K562 (cell line): Measurements from ENCODE around the gene PRODH. TPM values are rescaled to one million over a fixed set of nuclear protein-coding genes. Genes with fewer than 3 reads are reported as not detected.
A peak's percentile ranks its signal among the peaks of the same experiment; 100 is the strongest.
"Not testable (repeated sequence)": the region's sequence is repeated elsewhere in the genome, so short reads cannot be mapped to it uniquely, and the experiment has no call there.

Experiments used
- ATAC-seq: fragments of 200-7000 bp; cut with Tn5 transposase; 3 replicates; pipeline ENCODE4 v1.9.1; 2020; ENCODE audit warnings: moderate library complexity
- BruUV-seq: library from RNA; stranded (reverse); fragments of 400-500 nt; replicated peaks from 2 replicates; lab custom pipeline; 2021; lab: Mats Ljungman, UMichigan
- CTCF ChIA-PET: fragments of 300-600 bp; formaldehyde crosslinking; extraction: SDS; loops from one replicate; lab custom pipeline; 2021; ENCODE audit warnings: low intra/inter-chr PET ratio; lab: Yijun Ruan, JAX
- POLR2A ChIA-PET: fragments of 300-600, 350-650 bp; sonication (Branson Sonifier 250); formaldehyde crosslinking; extraction: SDS; loops from one replicate; lab custom pipeline; 2021; ENCODE audit warnings: antibody characterized with exemption, inconsistent platforms; lab: Yijun Ruan, JAX
- DNase-seq, 4 experiments: peaks; one replicate each; pipeline versions ENCODE4 v3.0.0 to v3.0.0-alpha.2; 2011 to 2018; ENCODE audit warnings: low spot score in 3 of 4, mixed read lengths in 3 of 4; ENCODE audit errors: extremely low read depth in 1 of 4
- FAIRE-seq: peaks from 2 replicates; lab custom pipeline; 2011; peaks lifted over from hg19 to GRCh38; lab: Jason Lieb, UNC
- H2AFZ ChIP-seq: 2 replicates; pipeline ENCODE4 v1.6.0; 2011; ENCODE audit warnings: low read depth, low read length, control low read depth, inconsistent platforms
- H3K27ac ChIP-seq: fragments of 200-600 bp; 3 replicates; pipeline ENCODE4 v1.8.0; 2011; ENCODE audit warnings: low read depth, mild to moderate bottlenecking, control low read depth, inconsistent platforms, low read length, moderate library complexity, mixed read lengths; ENCODE audit errors: extremely low read depth
- H3K27me3 ChIP-seq, 2 experiments: fragments of 300-600 bp in 1 of 2; 2 replicates in 1 of 2; 3 replicates in 1 of 2; pipeline versions ENCODE4 v1.6.0 to v1.8.0; 2011; ENCODE audit warnings: inconsistent platforms in 2 of 2, low read length in 2 of 2, mild to moderate bottlenecking in 1 of 2, mixed read lengths in 1 of 2, moderate library complexity in 1 of 2; ENCODE audit not compliant: control insufficient read depth in 2 of 2, insufficient read depth in 2 of 2
- H3K36me3 ChIP-seq: fragments of 300-600 bp; 3 replicates; pipeline ENCODE4 v1.8.0; 2011; ENCODE audit warnings: mild to moderate bottlenecking, low read length, inconsistent platforms; ENCODE audit not compliant: control insufficient read depth, insufficient read depth
- H3K4me1 ChIP-seq, 2 experiments: fragments of 200-600 bp in 1 of 2; replicated peaks in 1 of 2; 2 replicates in 1 of 2; 3 replicates in 1 of 2; pipeline versions ENCODE4 v1.5.1 to v1.8.0; 2011; ENCODE audit warnings: inconsistent platforms in 2 of 2, low read length in 2 of 2, mild to moderate bottlenecking in 1 of 2, mixed read lengths in 1 of 2, moderate library complexity in 1 of 2; ENCODE audit not compliant: control insufficient read depth in 2 of 2, insufficient read depth in 2 of 2
- H3K4me2 ChIP-seq: 2 replicates; pipeline ENCODE4 v1.6.1; 2011; ENCODE audit warnings: low read length, control low read depth, inconsistent platforms, mixed read lengths; ENCODE audit not compliant: insufficient read depth
- H3K4me3 ChIP-seq: fragments of 200-600 bp; sonication (generic), shearing (Covaris generic); 2 replicates; pipeline ENCODE4 v1.5.1; 2016; ENCODE audit warnings: control low read depth, inconsistent platforms
- H3K79me2 ChIP-seq: fragments of 200-600 bp; 3 replicates; pipeline ENCODE4 v1.8.0; 2011; ENCODE audit warnings: low read length, inconsistent platforms; ENCODE audit not compliant: control insufficient read depth, insufficient read depth
- H3K9ac ChIP-seq, 2 experiments: 2 replicates each; pipeline versions ENCODE4 v1.6.0 to v1.6.1; 2011; ENCODE audit warnings: low read depth in 2 of 2, low read length in 2 of 2, control low read depth in 1 of 2, inconsistent platforms in 1 of 2, mild to moderate bottlenecking in 1 of 2, mixed read lengths in 1 of 2; ENCODE audit not compliant: insufficient read depth in 1 of 2
- H3K9me1 ChIP-seq: one replicate; pipeline ENCODE4 v1.6.0; 2011; ENCODE audit warnings: inconsistent platforms, mild to moderate bottlenecking, low read length, moderate library complexity; ENCODE audit not compliant: control insufficient read depth, insufficient read depth
- H3K9me3 ChIP-seq: replicated peaks from 2 replicates; pipeline ENCODE4 v1.5.1; 2011; ENCODE audit warnings: low read depth, low read length, inconsistent platforms; ENCODE audit not compliant: control insufficient read depth, insufficient read depth
- H4K20me1 ChIP-seq: replicated peaks from 2 replicates; pipeline ENCODE4 v1.6.1; 2011; ENCODE audit warnings: low read length, inconsistent platforms, mixed read lengths; ENCODE audit not compliant: control insufficient read depth, insufficient read depth
- WGBS: fragments of 100-300 bp; shearing (Covaris generic); methylation state at CpG from one replicate; pipeline ENCODE4 v1.1.6; 2016; ENCODE audit warnings: low coverage, mixed read lengths; ENCODE audit not compliant: insufficient coverage; ENCODE audit errors: missing lambda C conversion rate; 5-methylcytosine and 5-hydroxymethylcytosine counted together
- in situ Hi-C: fragments of 300-500 bp; cut with MboI; formaldehyde crosslinking; loops from 4 replicates; pipeline ENCODE4 v1.15.0; 2018; ENCODE audit warnings: inconsistent platforms, mixed read lengths
- intact Hi-C: fragments of 100-400 bp; cut with micrococcal nuclease; formaldehyde crosslinking; loops from 2 replicates; pipeline ENCODE4 v1.14.2; 2022
- polyA plus RNA-seq, 8 experiments: library from polyadenylated mRNA; depleted of rRNA in 4 of 8; stranded (reverse) in 5 of 8; unstranded in 3 of 8; fragments of >200 nt; fragmentation: Nextera tagmentation in 2 of 8; fragmentation: Illumina TruSeq in 1 of 8; extraction: Ambion mirVana in 2 of 8; extraction: Trizol in 1 of 8; gene quantifications; 2 replicates each; pipeline versions ENCODE4 v1.2.1 to v1.2.3, GENCODE V29; 2011 to 2014; ENCODE audit warnings: inconsistent platforms in 1 of 8, missing spikeins in 1 of 8
- total RNA-seq, 7 experiments: library from RNA; depleted of rRNA in 6 of 7; stranded (reverse); fragments of >200 nt in 6 of 7; fragmentation: Illumina TruSeq in 2 of 7; extraction: Trizol in 2 of 7; gene quantifications; 2 replicates each; pipeline versions ENCODE4 v1.2.1 to v1.2.3, GENCODE V29; 2011 to 2021; ENCODE audit warnings: low replicate concordance in 1 of 7

Gene PRODH
- total and polyA plus RNA-seq, 9 of the 15 experiments (the other 6 are each of a cell fraction or from before 2014, with no cell fraction given): 0.07 to 0.11 TPM; not detected in 7

- H3K27me3 ChIP-seq, CTCF ChIA-PET, H3K27ac ChIP-seq, H3K9me3 ChIP-seq, H3K9me1 ChIP-seq, H2AFZ ChIP-seq, H3K79me2 ChIP-seq, H4K20me1 ChIP-seq, H3K4me2 ChIP-seq, BruUV-seq, POLR2A ChIA-PET, H3K4me1 ChIP-seq, DNase-seq, H3K36me3 ChIP-seq, H3K4me3 ChIP-seq, intact Hi-C loops, H3K9ac ChIP-seq, in situ Hi-C loops: not testable (repeated sequence)
- FAIRE-seq (peak; percentile 64), ATAC-seq (peak; percentile 81)
- WGBS: no CpG with 5 or more reads among the region's 10 CpGs
Observed at GRCh38 chr22:18912264-18912946, 23.7 kb downstream of the PRODH start.

- H4K20me1 ChIP-seq, H3K4me1 ChIP-seq, H3K9ac ChIP-seq, POLR2A ChIA-PET, CTCF ChIA-PET, H2AFZ ChIP-seq, in situ Hi-C loops, H3K27me3 ChIP-seq, ATAC-seq, H3K4me2 ChIP-seq, H3K36me3 ChIP-seq, H3K79me2 ChIP-seq, intact Hi-C loops, FAIRE-seq, BruUV-seq, H3K27ac ChIP-seq, H3K4me3 ChIP-seq, H3K9me3 ChIP-seq, DNase-seq, H3K9me1 ChIP-seq: not testable (repeated sequence)
- WGBS: no CpG with 5 or more reads among the region's 2 CpGs
Observed at GRCh38 chr22:18911535-18911934, 24.6 kb downstream of the PRODH start.
